ENCODE measurements around the gene HDAC6. TPM values are rescaled to one million over a fixed set of nuclear protein-coding genes. Genes with fewer than 3 reads are reported as not detected.
"Not testable (repeated sequence)": the region's sequence is repeated elsewhere in the genome, so short reads cannot be mapped to it uniquely, and the experiment has no call there.

The HDAC6 gene
- total RNA-seq, 3 donors from 2014 or later, result 40.2 to 52.1 (median 44.2) TPM

GRCh38 chrX:48854121-48854804, 52.4 kb downstream of the HDAC6 start:
- not testable (repeated sequence) for H3K27me3 Mint-ChIP-seq (ENCODE audit: low read depth); DNase-seq; H3K36me3 Mint-ChIP-seq (ENCODE audit: insufficient read depth); H3K9me3 Mint-ChIP-seq; H3K4me1 Mint-ChIP-seq (ENCODE audit: low read depth); ATAC-seq; H3K4me3 Mint-ChIP-seq

- H3K4me1 Mint-ChIP-seq (ENCODE audit: low read depth), result peaks cover 3% of the 10 kb centered on the region
- H3K36me3 Mint-ChIP-seq (ENCODE audit: insufficient read depth), result no peaks in the 10 kb centered on the region
- ATAC-seq (no peak), DNase-seq (no peak)
- no peak overlapping the region for H3K4me3 Mint-ChIP-seq
- peaks cover 8% of the 10 kb centered on the region for H3K27me3 Mint-ChIP-seq (ENCODE audit: low read depth)
- H3K9me3 Mint-ChIP-seq, result no peaks in the 10 kb centered on the region
These were observed 53.0 kb downstream of the HDAC6 start for GRCh38 chrX:48854898-48855297.

GRCh38 chrX:48864210-48864609, 62.3 kb downstream of the HDAC6 start:
- DNase-seq, result no peak
- Mint-ChIP-seq H3K9me3 (no peaks in the 10 kb centered on the region), H3K4me3 (no peak overlapping the region), H3K36me3 (ENCODE audit: insufficient read depth) (no peaks in the 10 kb centered on the region), H3K27me3 (ENCODE audit: low read depth) (peaks cover 3% of the 10 kb centered on the region), H3K4me1 (ENCODE audit: low read depth) (no peaks in the 10 kb centered on the region)
- no peak for ATAC-seq

DNA sequence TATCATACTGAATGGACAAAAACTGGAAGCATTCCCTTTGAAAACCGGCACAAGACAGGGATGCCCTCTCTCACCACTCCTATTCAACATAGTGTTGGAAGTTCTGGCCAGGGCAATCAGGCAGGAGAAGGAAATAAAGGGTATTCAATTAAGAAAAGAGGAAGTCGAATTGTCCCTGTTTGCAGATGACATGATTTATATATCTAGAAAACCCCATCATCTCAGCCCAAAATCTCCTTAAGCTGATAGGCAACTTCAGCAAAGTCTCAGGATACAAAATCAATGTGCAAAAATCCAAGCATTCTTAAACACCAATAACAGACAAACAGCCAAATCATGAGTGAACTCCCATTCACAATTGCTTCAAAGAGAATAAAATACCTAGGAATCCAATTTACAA, 70.2 kb downstream of the HDAC6 start:
- not testable (repeated sequence) for H3K9me3 Mint-ChIP-seq; H3K27me3 Mint-ChIP-seq (ENCODE audit: low read depth)

More for the DNA sequence above, 70.2 kb downstream of the HDAC6 start:
- H3K4me1 Mint-ChIP-seq (ENCODE audit: low read depth); DNase-seq; ATAC-seq; H3K36me3 Mint-ChIP-seq (ENCODE audit: insufficient read depth); H3K4me3 Mint-ChIP-seq: not testable (repeated sequence)

Other genes with a start within 250 kb of the HDAC6 start
- gene RBM3, start 227.6 kb upstream of the HDAC6 start, total RNA-seq, result 100 to 1,000 TPM; 459 to 489 (median 484) TPM
- gene WDR13, start 204.6 kb upstream of the HDAC6 start, total RNA-seq, result 10 to 100 TPM; 36.4 to 49.5 (median 36.9) TPM
- gene WAS, start 118.3 kb upstream of the HDAC6 start, total RNA-seq, result 10 to 100 TPM; 83.3 to 86.5 (median 86.2) TPM
- gene SUV39H1, start 105.3 kb upstream of the HDAC6 start, total RNA-seq, result 10 to 100 TPM; 21.2 to 25.5 (median 23.2) TPM
- not detected for gene GLOD5, start 40.3 kb upstream of the HDAC6 start, total RNA-seq
- under 1 TPM; 0.27 to 0.40 (median 0.33) TPM for gene GATA1, start 15.5 kb upstream of the HDAC6 start, total RNA-seq
- under 1 TPM in 1 of 3 donors, not detected in 2; 0.37 TPM for gene ERAS, start 24.4 kb downstream of the HDAC6 start, total RNA-seq
- 1 to 10 TPM; 2.8 to 3.4 (median 2.9) TPM for gene PCSK1N, start 33.5 kb downstream of the HDAC6 start, total RNA-seq
- gene TIMM17B, start 95.7 kb downstream of the HDAC6 start, total RNA-seq, result 100 to 1,000 TPM in 2 of 3 donors, 10 to 100 TPM in 1; 92.7 to 107 (median 102) TPM
- 100 to 1,000 TPM; 130 to 147 (median 139) TPM for gene PQBP1, start 95.9 kb downstream of the HDAC6 start, total RNA-seq
- 10 to 100 TPM; 23.1 to 31.5 (median 30.6) TPM for gene SLC35A2, start 109.6 kb downstream of the HDAC6 start, total RNA-seq
- 100 to 1,000 TPM; 197 to 279 (median 270) TPM for gene PIM2, start 117.0 kb downstream of the HDAC6 start, total RNA-seq
- 10 to 100 TPM; 55.5 to 65.2 (median 57.8) TPM for gene OTUD5, start 155.5 kb downstream of the HDAC6 start, total RNA-seq
- gene KCND1, start 169.8 kb downstream of the HDAC6 start, total RNA-seq, result 1 to 10 TPM in 2 of 3 donors, under 1 TPM in 1; 0.71 to 1.1 (median 1.1) TPM
- 10 to 100 TPM; 42.2 to 58.1 (median 44.1) TPM for gene GRIPAP1, start 200.2 kb downstream of the HDAC6 start, total RNA-seq
- 10 to 100 TPM; 22.8 to 28.8 (median 23.4) TPM for gene TFE3, start 241.3 kb downstream of the HDAC6 start, total RNA-seq

All from activated T-cell treated with anti-CD3 and anti-CD28 coated beads, Interleukin-2, amount 50 U/mL, for 4 hours (primary cell).